GM12801 (cell line): ENCODE data around the gene AK1.

Experiments
- TF ChIP-seq, protein P1 (sequence below): IDR thresholded peaks from one replicate; pipeline ENCODE4 v1.5.1; 2011; ENCODE audit warnings: control low read depth; ENCODE audit not compliant: insufficient read length; ENCODE audit errors: extremely low read depth

AK1 gene

DNA sequence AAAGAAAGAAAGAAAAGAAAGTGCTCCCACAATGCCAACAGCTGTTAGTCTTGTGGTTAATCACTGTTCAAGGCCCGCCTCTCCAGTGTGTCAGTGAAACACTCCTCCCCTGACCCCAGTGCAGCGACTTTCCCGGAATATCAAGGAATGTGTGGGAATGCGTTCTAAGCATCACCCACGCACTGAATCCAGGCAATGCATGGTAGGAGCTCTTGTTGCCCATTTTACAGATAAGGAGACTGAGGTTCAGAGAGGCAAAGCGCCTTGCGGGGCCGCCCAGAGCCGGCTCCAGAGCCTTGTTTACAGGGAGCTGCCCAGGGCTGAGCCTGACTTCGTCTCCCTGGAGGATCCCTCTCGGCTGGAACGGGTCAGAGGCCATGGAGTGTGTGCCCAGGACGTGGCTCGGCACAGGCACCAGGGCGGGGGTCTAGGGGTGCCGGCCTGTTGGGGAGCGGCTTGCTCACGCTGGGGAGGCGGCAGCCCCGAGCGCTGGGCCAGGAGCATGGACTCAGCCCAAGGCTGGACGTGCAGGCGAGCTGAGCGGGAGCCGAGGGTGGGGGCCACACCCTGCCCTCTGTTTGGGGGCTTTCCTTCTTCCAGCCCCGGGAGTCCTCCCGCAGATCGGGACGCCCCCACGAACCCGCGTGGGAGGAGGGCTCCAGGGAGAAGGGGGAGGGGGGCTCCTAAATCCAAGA is 21.1 kb upstream of the AK1 start:
- TF ChIP-seq, protein P1, sequence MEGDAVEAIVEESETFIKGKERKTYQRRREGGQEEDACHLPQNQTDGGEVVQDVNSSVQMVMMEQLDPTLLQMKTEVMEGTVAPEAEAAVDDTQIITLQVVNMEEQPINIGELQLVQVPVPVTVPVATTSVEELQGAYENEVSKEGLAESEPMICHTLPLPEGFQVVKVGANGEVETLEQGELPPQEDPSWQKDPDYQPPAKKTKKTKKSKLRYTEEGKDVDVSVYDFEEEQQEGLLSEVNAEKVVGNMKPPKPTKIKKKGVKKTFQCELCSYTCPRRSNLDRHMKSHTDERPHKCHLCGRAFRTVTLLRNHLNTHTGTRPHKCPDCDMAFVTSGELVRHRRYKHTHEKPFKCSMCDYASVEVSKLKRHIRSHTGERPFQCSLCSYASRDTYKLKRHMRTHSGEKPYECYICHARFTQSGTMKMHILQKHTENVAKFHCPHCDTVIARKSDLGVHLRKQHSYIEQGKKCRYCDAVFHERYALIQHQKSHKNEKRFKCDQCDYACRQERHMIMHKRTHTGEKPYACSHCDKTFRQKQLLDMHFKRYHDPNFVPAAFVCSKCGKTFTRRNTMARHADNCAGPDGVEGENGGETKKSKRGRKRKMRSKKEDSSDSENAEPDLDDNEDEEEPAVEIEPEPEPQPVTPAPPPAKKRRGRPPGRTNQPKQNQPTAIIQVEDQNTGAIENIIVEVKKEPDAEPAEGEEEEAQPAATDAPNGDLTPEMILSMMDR: no peak

DNA sequence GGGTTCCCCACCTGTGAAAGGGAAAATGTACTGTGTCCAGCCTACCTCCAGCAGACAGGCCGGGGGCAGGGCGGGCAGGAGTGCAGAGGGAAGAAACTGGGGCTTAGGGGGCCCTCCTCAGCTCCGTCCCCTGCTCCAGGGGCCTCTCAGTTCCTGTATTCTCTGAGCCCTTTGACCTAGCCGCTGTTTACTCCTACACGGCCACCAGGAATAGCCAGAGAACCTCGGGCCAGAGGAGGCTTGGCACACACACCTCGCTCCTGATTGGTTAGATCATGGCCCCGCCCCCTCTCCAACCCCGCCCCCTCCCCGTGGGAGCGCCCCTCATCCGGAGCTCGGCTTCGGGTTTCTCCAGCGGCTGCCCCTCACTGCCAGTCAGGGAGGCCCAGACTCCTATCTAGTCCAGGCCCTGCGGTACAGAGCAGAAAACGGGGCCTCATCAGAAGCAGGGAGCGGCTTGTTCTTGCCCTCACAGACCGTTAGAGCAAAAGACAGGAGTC is 19.8 kb upstream of the AK1 start:
- TF ChIP-seq, protein P1: no peak

DNA sequence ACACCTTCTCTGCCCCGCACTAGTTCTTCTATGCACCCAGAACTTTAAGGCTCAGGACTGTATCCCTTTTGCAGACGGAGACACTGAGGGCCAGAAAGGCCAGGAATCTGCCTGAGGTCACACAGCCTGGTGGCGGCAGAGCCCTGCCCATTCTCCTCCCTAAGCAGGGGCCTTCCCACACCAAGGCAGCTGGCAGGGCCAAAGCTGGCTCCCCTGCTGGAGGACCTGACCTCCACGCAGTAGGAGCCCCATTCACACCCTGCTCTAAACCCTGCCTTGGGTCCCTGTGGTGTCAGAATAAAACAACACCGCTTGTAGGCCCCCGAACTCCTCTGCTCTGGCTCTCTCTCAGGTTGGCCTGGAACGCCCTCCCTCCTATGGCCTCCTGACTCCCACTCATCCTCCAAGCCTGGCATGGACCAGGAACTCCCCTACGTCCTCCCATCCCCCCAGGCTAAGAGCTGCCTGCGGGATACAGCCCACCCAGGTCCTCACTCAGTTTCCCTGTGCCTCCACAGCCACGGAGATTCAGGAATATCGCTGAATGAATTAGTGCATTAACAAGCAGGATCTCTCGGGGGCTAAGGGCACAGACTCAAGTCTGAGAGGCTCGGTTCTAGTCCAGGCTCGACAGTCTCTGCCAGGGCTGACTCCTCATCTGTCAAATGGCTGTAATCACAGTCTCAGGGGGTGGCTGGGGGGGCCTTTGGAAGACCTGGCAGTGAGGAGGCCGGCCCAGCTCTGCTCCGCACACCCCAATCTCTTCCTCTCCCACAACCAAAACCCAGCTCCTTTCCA is 19.1 kb upstream of the AK1 start:
- TF ChIP-seq, protein P1: no peak

DNA sequence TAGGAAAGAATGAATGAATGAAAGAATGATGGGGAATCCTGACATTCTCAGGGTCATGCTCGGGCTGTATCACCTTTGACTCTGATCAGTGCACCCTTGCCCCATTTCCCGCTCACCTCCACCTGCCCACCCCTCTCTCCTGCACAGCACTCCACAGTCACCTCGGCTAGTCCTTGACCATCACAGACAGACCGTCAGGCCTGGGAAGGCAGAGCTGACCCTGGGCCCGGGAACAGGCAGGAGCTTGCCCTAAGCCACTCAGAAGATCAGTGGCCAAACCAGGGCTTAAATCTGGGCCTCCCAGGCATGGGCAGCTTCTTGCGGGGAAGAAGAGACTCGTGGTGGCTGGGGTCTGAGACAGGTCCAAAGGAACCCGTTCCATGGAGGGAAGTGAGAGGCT is 18.3 kb upstream of the AK1 start:
- TF ChIP-seq, protein P1: no peak

DNA sequence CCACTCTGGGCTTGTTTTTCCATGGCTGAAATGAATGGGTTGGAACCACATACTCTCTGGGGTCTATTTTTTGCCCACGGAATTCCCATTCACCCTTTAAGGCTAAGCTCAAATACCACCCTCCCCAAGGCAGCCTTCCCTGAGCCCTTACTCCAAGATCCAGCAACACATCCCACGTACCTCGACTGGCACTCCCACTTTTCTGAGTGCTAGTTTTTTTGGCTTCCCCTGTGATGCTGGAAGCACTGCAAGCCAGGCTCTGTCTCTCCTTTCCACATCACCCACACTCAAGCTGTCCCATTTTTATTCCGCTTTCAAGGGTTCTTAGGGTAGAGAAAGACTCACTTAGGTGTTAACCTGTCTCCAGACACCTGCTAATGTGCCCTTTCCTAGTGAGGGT is 15.9 kb upstream of the AK1 start:
- TF ChIP-seq, protein P1: no peak

DNA sequence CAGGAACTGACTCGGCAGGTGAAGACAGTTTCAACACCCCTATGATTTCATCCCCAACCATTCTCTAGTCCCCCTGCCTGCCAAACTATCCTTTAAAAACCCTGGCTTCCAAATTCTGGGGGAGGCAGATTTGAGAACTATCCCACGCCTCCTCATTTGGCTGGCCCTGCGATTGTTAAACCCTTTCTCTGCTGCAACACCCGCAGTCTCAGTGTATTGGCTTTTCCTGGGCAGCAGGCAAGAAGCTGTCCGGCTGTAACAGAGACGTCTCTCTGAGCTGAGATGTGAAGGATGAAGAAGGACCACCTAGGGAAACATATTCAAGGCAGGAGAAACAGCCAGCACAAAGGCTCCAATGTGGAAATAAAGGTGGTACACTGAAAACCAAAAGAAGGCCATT is 15.4 kb upstream of the AK1 start:
- TF ChIP-seq, protein P1: no peak

DNA sequence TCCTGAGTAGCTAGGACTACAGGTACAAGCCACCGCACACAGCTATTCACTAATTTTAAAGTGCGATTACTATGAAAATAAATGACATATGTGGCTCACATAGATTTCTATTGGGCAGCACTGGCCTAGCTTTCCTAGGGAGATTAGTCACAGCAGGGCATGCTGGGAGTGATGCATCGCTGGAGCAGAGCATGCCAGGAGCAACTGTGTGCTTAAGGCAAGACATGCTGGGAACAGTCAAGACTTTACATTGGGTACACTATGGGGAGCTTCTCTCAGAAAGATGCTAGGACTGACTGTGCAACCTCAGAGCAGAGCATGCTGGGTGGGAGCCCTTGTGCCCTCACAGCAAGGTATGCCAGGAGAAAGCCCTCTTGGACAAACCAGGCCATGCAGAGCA is 12.6 kb upstream of the AK1 start:
- TF ChIP-seq, protein P1: no peak
